T-helper 2 cell treated with Interferon-gamma antibody and Interleukin-4, amounts not matched to agents 5 μg/mL and 100 μg/mL, for 36 hours (primary cell): ENCODE measurements around the gene TBXAS1.

Source experiments
- DNase-seq: peaks from one replicate; pipeline ENCODE4 v3.0.0; 2021; ENCODE audit warnings: low spot score
- H3K27ac Mint-ChIP-seq: one replicate; pipeline ENCODE4 v1.8.0; 2021; ENCODE audit warnings: mild to moderate bottlenecking, mixed read lengths
- H3K27me3 Mint-ChIP-seq: one replicate; pipeline ENCODE4 v1.8.0; 2021; ENCODE audit warnings: low read depth, mixed read lengths
- H3K36me3 Mint-ChIP-seq: one replicate; pipeline ENCODE4 v1.8.0; 2021; ENCODE audit warnings: low read depth, mixed read lengths
- H3K4me1 Mint-ChIP-seq: one replicate; pipeline ENCODE4 v1.8.0; 2021; ENCODE audit warnings: low read depth, mixed read lengths
- H3K4me3 Mint-ChIP-seq: one replicate; pipeline ENCODE4 v1.8.0; 2022; ENCODE audit warnings: mild to moderate bottlenecking, moderate library complexity, mixed read lengths
- H3K9me3 Mint-ChIP-seq: one replicate; pipeline ENCODE4 v1.8.0; 2021; ENCODE audit warnings: mixed read lengths

The TBXAS1 gene

DNA sequence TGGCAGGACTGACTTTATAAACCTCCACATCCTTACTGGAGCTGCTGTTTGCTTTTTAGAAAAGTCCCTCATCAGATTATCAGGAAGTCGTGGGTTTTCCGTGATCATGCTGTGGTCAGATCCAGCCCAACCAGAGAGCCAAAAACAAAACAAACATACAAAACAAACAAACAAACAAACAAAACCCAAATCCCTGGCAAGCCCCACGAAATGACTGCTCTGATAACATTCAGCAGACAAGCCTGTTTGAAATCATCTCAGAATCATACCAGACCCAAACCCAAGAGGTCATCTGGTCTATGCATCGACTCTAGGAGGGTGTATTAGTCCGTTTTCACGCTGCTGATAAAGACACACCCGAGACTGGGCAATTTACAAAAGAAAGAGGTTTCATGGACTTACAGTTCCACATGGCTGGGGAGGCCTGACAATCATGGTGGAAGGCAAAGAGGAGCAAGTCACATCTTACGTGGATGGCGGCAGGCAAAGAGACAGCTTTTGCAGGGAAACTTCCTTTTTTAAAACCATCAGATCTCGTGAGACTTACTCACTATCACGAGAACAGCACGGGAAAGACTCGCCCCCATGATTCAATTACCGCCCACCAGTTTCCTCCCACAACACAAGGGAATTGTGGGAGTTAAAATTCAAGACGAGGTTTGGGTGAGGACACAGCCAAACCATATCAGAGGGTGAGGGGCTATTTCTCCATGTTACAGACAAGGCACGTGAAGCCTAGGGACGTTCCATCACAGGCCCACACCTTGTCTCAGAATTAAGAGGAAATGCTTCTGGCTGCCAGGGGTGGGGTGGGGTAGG is 148.0 kb downstream of the TBXAS1 start:
- Mint-ChIP-seq H3K27me3 (peaks cover 10% of the 10 kb centered on the region), H3K4me1 (peaks cover 17% of the 10 kb centered on the region), H3K4me3 (no peak overlapping the region), H3K27ac (no peak overlapping the region), H3K36me3 (no peaks in the 10 kb centered on the region), H3K9me3 (no peaks in the 10 kb centered on the region)
- no peak for DNase-seq

DNA sequence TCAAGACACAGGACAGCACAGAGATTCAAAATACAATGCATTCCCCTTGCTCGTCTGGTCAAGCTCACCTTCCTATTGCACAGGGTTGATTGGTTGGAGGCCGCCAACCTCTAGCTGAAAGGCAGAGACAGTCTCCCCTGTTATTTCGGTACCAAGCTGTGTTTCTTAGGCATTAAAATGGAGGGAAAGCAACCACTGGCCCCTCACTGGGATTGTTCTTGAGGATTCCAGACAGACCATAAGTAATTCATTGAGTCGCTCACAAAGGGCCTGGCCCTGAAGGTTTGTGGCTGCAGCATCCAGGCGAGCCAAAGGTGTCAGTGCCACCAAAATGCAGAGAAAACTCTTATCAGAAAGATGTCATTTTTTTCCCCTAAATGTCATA is 152.4 kb downstream of the TBXAS1 start:
- Mint-ChIP-seq H3K27ac (no peak overlapping the region), H3K4me3 (peak overlapping the region; percentile 47)

DNA sequence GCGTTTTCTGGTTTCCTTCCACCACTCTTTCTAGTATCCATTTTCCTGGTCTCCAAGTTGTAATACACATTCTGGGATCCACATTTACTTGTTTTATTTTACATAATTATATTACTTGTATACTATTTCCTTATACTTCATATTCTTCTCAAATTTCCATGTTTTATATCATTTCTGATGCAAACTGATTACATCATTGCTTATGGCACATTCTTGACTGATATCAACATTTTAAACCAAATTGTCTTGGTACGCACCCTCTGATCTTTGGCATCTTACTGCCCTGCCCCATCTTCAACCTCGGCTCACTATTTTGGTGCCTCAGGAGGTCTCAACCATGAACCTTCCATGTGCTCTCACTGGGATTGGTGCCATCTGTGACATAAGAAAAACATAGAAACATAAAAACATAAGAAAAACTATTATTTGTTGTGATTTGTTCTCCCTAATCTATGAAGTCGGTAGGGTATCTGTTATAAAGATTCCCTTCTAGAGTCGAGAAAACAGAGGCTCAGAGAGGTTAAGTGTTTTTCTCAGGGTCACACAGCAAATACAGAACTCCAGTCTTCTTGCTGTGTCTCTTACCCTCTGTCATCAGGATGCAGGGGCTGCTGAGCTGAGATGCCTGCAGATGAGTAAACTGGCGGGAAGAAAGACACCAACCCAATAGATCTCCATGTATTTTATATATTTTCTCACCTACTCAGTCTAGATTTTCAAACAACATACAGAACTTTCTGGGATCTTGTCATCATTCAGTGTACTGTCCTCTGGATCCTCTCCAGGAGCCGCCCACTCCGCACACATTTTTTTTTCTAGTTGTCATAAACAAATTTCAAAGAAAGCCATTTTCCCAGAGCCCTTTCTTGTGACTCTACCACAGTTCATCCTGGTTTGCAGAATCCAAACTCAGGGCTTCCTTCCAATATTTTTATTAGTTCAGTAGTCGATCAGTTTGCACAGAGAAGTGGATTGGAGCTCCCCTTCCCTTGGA is 154.2 kb downstream of the TBXAS1 start:
- Mint-ChIP-seq H3K4me3 (no peak overlapping the region), H3K27me3 (peaks cover 14% of the 10 kb centered on the region), H3K9me3 (no peaks in the 10 kb centered on the region), H3K36me3 (no peaks in the 10 kb centered on the region), H3K27ac (no peak overlapping the region), H3K4me1 (peaks cover 12% of the 10 kb centered on the region)
- DNase-seq, result no peak

More for the DNA sequence above, 152.4 kb downstream of the TBXAS1 start:
- Mint-ChIP-seq H3K9me3 (no peaks in the 10 kb centered on the region), H3K36me3 (no peaks in the 10 kb centered on the region), H3K27me3 (peaks cover 14% of the 10 kb centered on the region), H3K4me1 (peaks cover 17% of the 10 kb centered on the region)
- no peak for DNase-seq

DNA sequence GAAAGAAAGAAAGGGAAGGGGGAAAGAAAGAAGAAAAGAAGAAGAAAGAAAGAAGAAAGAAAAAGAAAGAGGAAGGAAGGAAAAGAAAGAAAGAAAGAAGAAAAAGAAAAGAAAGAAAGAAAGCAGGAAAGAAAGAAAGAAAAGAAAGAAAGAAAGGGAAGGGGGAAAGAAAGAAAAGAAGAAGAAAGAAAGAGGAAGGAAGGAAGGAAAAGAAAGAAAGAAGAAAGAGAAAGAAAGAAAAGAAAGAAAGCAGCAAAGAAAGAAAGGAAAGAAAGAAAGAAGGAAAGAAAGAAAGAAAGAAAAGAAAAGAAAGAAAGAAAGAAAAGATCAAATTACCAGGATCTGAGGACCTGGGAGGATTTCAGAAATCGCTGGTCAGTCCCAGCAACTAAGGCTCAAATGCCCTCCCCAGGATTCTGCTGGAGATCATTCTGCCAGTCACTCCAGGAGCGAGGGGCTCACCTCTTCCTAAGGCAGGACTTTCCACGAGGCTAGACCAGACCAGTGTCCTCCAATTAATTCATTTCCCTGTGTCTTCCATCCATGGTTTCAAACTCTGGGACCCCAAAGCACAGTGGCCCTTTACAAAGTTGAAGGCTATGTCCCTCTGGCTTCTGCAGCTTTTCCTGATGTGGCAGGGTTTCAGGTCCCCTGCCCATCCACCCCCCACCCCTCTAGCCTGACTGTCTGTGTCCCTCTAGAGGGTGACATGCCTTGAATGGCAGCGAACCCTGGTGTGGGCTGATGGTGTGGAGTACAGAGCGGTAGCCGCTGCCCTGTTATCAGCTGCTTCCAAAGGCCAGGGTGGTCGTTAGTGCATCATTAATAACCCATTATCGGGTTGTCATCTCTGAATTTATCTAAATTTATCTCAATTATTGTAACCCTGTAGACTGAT is 155.8 kb downstream of the TBXAS1 start:
- peaks cover 11% of the 10 kb centered on the region for H3K4me1 Mint-ChIP-seq

DNA sequence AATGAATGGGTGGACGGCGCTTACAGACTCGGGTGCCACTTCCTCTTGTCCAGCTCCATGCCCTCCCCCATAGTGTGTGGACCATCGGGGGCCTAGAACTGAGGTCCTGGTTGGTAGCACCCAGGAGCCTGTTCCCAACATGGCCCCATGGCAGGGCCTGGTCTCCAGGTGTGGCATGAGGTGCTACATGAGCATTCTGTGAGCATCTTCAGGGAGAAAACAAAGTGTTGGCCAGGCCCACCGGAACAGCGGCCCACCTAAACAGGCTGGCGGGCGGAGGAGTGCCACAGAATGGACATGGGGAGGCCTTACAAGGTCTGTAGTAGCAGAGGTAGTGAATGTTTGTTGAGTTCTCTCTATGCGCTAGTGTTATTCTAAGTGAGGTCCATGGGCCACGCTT is 156.7 kb downstream of the TBXAS1 start:
- Mint-ChIP-seq H3K4me1 (peaks cover 2% of the 10 kb centered on the region), H3K27ac (no peak overlapping the region), H3K27me3 (peaks cover 14% of the 10 kb centered on the region), H3K4me3 (no peak overlapping the region), H3K9me3 (no peaks in the 10 kb centered on the region), H3K36me3 (no peaks in the 10 kb centered on the region)
- no peak for DNase-seq

More for the DNA sequence above, 155.8 kb downstream of the TBXAS1 start:
- Mint-ChIP-seq H3K27ac (peak overlapping the region; percentile 58), H3K36me3 (no peaks in the 10 kb centered on the region), H3K4me3 (no peak overlapping the region), H3K9me3 (no peaks in the 10 kb centered on the region), H3K27me3 (peaks cover 14% of the 10 kb centered on the region)
- DNase-seq, result no peak

DNA sequence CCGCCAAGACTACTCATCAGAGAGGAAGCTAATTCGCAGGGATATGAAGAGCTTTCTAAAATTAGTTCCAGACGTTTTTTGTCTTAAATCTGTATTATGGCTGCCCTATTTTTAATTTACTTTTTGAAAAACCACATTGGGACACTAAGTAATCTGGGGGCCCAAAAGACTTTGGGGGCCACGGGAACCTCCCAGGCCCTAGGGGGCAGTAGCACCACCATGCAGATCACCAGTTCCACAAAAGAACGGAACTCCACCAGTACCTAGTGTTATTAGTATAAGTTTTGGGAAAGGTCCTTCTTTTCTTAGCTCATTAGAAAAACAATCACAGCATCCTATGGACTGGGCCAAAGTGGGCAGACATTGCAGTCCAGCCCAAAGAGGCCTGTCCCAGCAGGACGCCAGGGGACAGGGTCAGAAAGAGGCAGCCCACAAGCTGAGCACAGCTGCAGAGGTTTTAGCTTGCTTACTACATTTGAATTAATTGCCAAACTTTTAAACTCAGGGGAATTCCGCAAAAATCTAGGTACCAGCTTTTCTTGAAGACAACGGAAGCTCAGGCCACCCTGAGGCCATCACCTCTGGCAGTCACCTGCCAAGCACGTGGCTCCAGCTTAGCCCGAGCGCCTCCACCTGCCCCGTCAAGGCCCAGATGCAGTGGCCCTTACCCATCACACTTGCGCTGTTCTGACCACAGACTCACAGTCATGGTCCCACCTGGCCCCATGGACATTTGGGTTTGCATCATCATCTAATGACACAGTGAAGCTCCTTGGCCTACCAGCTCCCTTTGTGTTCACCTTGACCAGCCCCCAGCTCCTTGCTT is 158.8 kb downstream of the TBXAS1 start:
- Mint-ChIP-seq H3K4me3 (no peak overlapping the region), H3K9me3 (no peaks in the 10 kb centered on the region), H3K36me3 (no peaks in the 10 kb centered on the region), H3K27me3 (peaks cover 14% of the 10 kb centered on the region), H3K4me1 (no peaks in the 10 kb centered on the region), H3K27ac (no peak overlapping the region)
- DNase-seq, result no peak

DNA sequence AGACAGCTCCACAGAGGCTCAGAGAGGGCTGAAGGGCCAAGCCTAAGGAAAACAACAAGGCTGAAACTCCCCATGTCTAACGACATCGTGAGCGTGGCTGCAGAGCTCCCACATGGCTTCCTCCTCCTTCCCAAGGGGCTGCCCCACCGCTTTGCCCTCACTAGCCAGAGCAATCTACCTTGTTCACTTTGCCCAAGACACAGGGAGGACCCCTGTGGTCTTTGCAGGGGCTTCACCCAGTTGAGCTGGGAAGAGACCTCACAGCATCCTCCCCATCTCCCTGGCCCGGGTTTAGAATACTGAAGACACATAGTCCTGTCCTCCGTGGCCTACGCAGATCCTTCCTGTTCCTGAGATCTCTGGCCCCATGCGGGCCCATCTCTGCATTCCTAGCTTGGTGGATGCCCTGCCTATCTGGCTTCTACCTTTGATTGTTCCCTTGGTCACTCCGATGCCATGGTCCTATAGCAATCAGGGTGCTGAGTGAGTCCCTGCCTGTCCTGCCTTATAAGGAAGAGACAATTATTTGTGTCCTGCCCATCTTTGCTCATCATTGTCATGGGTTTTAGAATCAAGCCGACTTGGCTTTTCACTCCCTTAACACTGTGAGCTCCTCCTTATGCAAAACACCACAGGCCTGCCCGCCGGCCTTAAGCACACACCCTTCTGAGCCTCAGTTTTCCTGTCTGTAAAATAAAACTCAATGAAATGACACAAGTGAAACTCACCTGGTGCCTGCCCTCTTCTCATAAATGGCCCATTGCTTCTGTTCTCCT is 160.5 kb downstream of the TBXAS1 start:
- H3K27ac Mint-ChIP-seq, result no peak overlapping the region
- H3K4me1 Mint-ChIP-seq, result no peaks in the 10 kb centered on the region
- H3K9me3 Mint-ChIP-seq, result no peaks in the 10 kb centered on the region
- H3K27me3 Mint-ChIP-seq, result peaks cover 5% of the 10 kb centered on the region
- no peak for DNase-seq
- no peak overlapping the region for H3K4me3 Mint-ChIP-seq
- no peaks in the 10 kb centered on the region for H3K36me3 Mint-ChIP-seq

DNA sequence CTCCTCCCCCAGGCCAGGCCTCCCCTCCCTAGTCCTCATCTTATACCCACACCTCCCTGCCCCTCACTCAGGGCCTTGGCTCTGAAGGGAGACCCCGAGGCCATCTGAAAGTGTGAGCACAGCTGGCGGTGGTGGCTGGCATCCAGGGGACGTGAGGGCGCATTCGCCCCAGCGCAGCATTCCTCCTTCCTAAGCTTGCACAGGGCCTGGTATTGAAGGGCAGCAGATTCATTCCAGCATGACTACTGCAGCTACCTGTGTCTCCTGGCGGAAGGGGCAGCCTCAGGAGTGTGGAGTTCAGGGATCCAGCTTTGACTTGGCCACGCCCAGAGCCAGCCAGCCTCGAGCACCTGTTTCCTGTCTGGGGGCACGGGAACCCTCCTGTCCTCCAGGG is 161.1 kb downstream of the TBXAS1 start:
- Mint-ChIP-seq H3K4me1 (no peaks in the 10 kb centered on the region), H3K27ac (no peak overlapping the region)

DNA sequence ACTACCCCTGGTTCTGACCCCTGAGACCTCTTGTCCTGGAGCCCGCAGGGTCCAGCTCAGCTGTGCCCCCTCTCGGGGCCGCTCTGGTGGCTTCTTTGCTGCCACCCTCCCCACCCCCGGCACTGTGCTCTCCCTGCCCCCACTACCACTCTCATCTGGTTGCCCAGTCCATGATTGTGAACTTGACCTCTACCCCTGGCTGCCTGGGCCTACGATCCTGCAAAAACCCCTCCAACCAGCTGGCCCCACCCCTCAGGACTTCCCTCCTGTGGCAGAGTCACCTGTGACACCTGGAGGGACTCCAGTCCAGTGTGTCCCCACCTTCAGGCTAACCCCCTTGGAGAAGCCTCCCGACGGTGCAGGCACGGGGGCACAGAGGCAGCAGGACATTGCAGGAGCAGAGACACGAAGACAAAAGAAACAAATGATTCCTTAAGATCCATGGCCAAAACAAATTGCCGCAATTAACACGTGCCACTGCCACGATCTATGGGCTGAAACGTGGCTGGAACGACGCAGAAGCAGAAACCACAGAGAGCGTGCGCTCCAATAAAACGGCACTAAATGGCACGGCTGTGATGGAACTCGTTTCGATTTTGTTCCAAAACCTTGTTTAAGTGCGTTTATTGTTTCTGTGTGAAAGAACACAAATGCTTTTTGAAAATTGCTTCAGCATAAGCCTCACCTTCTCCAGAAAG is 161.7 kb downstream of the TBXAS1 start:
- H3K36me3 Mint-ChIP-seq, result no peaks in the 10 kb centered on the region
- no peaks in the 10 kb centered on the region for H3K9me3 Mint-ChIP-seq
- H3K27ac Mint-ChIP-seq, result no peak overlapping the region
- no peaks in the 10 kb centered on the region for H3K27me3 Mint-ChIP-seq
- H3K4me1 Mint-ChIP-seq, result no peaks in the 10 kb centered on the region
- DNase-seq, result no peak
- H3K4me3 Mint-ChIP-seq, result no peak overlapping the region

More for the DNA sequence above, 161.1 kb downstream of the TBXAS1 start:
- H3K36me3 Mint-ChIP-seq, result no peaks in the 10 kb centered on the region
- H3K27me3 Mint-ChIP-seq, result peaks cover 2% of the 10 kb centered on the region
- no peak for DNase-seq
- no peaks in the 10 kb centered on the region for H3K9me3 Mint-ChIP-seq
- no peak overlapping the region for H3K4me3 Mint-ChIP-seq

DNA sequence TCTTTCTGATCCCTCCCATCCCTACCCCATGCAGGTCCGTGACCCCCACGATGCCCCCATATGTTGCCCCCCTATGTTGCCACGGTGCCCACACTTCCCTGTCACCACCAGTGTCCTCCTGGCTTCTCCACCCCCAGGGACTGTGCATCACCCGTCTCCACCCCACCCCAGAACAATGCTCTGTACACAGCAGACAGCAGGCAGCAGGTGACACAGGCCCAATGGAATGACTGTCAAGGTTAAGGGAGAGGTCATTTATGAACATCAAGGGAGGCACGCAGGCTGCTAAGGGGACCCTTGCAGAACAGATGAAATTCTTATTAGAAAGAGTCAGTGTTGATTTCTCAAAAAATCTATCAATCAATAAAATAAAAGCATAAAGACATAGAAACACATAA is 162.2 kb downstream of the TBXAS1 start:
- Mint-ChIP-seq H3K9me3 (no peaks in the 10 kb centered on the region), H3K27ac (no peak overlapping the region), H3K27me3 (no peaks in the 10 kb centered on the region), H3K4me3 (no peak overlapping the region), H3K36me3 (no peaks in the 10 kb centered on the region), H3K4me1 (no peaks in the 10 kb centered on the region)
- DNase-seq, result no peak

DNA sequence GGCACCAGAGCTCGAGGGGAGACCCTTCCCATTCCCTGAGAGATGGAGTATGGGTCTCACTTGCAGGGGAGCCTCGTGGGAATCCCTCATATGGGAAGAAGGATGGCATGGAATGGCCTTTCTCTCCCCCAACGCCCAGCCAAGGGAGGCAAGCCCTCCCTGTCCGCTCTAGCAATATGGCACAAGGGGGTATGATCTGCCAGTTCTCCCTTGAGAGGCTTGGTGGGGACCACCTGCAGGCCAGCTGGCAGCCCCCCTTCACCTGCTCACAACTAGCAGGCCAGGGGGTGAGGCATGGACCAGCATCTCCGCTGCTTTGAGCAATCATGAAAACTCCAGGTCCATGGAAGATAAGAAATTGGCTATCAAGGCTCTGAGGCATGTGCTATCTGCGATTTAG is 162.8 kb downstream of the TBXAS1 start:
- Mint-ChIP-seq H3K27ac (no peak overlapping the region), H3K9me3 (no peaks in the 10 kb centered on the region), H3K27me3 (no peaks in the 10 kb centered on the region), H3K4me3 (no peak overlapping the region), H3K36me3 (no peaks in the 10 kb centered on the region), H3K4me1 (no peaks in the 10 kb centered on the region)
- DNase-seq, result no peak
